H1 (cell line): Measurements from ENCODE around the gene POLN. TPM values are rescaled to one million over a fixed set of nuclear protein-coding genes. Genes with fewer than 3 reads are reported as not detected.
A peak's percentile ranks its signal among the peaks of the same experiment; 100 is the strongest.

Experiments
- CTCF ChIA-PET: fragments of 300-600 bp; sonication (Branson Sonifier 250); formaldehyde crosslinking; loops from one replicate; lab custom pipeline; 2021; ENCODE audit not compliant: partially characterized antibody; lab: Charles Lee
- POLR2A ChIA-PET: fragments of 300-600 bp; sonication (Branson Sonifier 250); formaldehyde crosslinking; loops from one replicate; lab custom pipeline; 2021; ENCODE audit warnings: inconsistent platforms; ENCODE audit not compliant: partially characterized antibody; lab: Charles Lee
- DNase-seq, 2 experiments: peaks; one replicate each; pipeline versions ENCODE4 v3.0.0 to v3.0.0-alpha.2; 2010 to 2022; ENCODE audit warnings: low spot score in 2 of 2, low read depth in 1 of 2, mixed read lengths in 1 of 2
- FAIRE-seq: peaks from 2 replicates; lab custom pipeline; 2011; peaks lifted over from hg19 to GRCh38; lab: Jason Lieb, UNC
- H2AFZ ChIP-seq: 2 replicates; pipeline ENCODE4 v1.8.1; 2012; ENCODE audit warnings: low read length, inconsistent platforms
- H2AK5ac ChIP-seq: 2 replicates; pipeline ENCODE4 v1.6.1; 2013; ENCODE audit warnings: low read depth, low read length
- H2BK120ac ChIP-seq: replicated peaks from 2 replicates; pipeline ENCODE3; 2013; ENCODE audit warnings: low read depth, low read length, inconsistent platforms
- H2BK12ac ChIP-seq: 2 replicates; pipeline ENCODE4 v1.6.1; 2013; ENCODE audit warnings: low read depth, low read length
- H2BK15ac ChIP-seq: 2 replicates; pipeline ENCODE4 v1.6.1; 2013; ENCODE audit warnings: low read length
- H2BK20ac ChIP-seq: 2 replicates; pipeline ENCODE4 v1.6.1; 2013; ENCODE audit warnings: low read length
- H2BK5ac ChIP-seq: 2 replicates; pipeline ENCODE4 v1.6.1; 2013; ENCODE audit warnings: low read depth, low read length
- H3K14ac ChIP-seq: 2 replicates; pipeline ENCODE4 v1.6.1; 2013; ENCODE audit warnings: inconsistent platforms; ENCODE audit not compliant: insufficient read length
- H3K18ac ChIP-seq: 2 replicates; pipeline ENCODE4 v1.6.1; 2013; ENCODE audit warnings: low read length; ENCODE audit errors: extremely low read depth
- H3K23ac ChIP-seq: 2 replicates; pipeline ENCODE4 v1.6.1; 2013; ENCODE audit warnings: inconsistent platforms; ENCODE audit not compliant: insufficient read length
- H3K23me2 ChIP-seq: 2 replicates; pipeline ENCODE4 v1.6.1; 2013; ENCODE audit warnings: low read depth, low read length
- H3K27ac ChIP-seq: 2 replicates; pipeline ENCODE4 v1.6.1; 2011; ENCODE audit warnings: low read depth, low read length, inconsistent platforms
- H3K27me3 ChIP-seq, 4 experiments: replicated peaks in 1 of 4; 1 replicate in 1 of 4; 2 replicates in 3 of 4; pipeline versions ENCODE4 v1.6.1 to v1.8.1; 2011 to 2013; ENCODE audit warnings: low read length in 3 of 4, mild to moderate bottlenecking in 3 of 4, inconsistent platforms in 2 of 4, mixed read lengths in 2 of 4, moderate library complexity in 1 of 4; ENCODE audit not compliant: control insufficient read depth in 3 of 4, insufficient read depth in 3 of 4; ENCODE audit errors: extremely low read depth in 1 of 4
- H3K36me3 ChIP-seq, 4 experiments: 2 replicates each; pipeline versions ENCODE4 v1.6.1 to v1.8.1; 2011 to 2013; ENCODE audit warnings: mild to moderate bottlenecking in 4 of 4, low read length in 3 of 4, moderate library complexity in 2 of 4, control low read depth in 1 of 4, inconsistent platforms in 1 of 4; ENCODE audit not compliant: insufficient read depth in 4 of 4, control insufficient read depth in 2 of 4
- H3K4ac ChIP-seq: replicated peaks from 2 replicates; pipeline ENCODE3; 2013; ENCODE audit warnings: low read length, low read depth, mixed read lengths, inconsistent platforms; ENCODE audit not compliant: insufficient read length
- H3K4me1 ChIP-seq, 4 experiments: replicated peaks in 1 of 4; 1 replicate in 1 of 4; 2 replicates in 3 of 4; pipeline versions ENCODE4 v1.6.1 to v1.8.1; 2011 to 2013; ENCODE audit warnings: low read length in 3 of 4, inconsistent platforms in 2 of 4, mixed read lengths in 1 of 4; ENCODE audit not compliant: insufficient read depth in 4 of 4, control insufficient read depth in 3 of 4
- H3K4me2 ChIP-seq, 2 experiments: 2 replicates each; pipeline versions ENCODE4 v1.6.1 to v1.8.1; 2011 to 2013; ENCODE audit warnings: low read depth in 2 of 2, low read length in 2 of 2, control low read depth in 1 of 2, inconsistent platforms in 1 of 2, mild to moderate bottlenecking in 1 of 2; ENCODE audit not compliant: insufficient read depth in 1 of 2
- H3K4me3 ChIP-seq, 4 experiments: fragments of 200-600, 300-600 bp in 1 of 4; sonication (generic), shearing (Covaris generic), sonication (Bioruptor Twin) in 1 of 4; 2 replicates each; pipeline versions ENCODE4 v1.5.1 to v1.8.1; 2011 to 2016; ENCODE audit warnings: low read length in 4 of 4, low read depth in 3 of 4, control low read depth in 2 of 4, inconsistent platforms in 2 of 4, mild to moderate bottlenecking in 2 of 4, mixed read lengths in 1 of 4, moderate library complexity in 1 of 4; ENCODE audit not compliant: insufficient read depth in 2 of 4; ENCODE audit errors: extremely low read depth in 1 of 4
- H3K56ac ChIP-seq: replicated peaks from 2 replicates; pipeline ENCODE3; 2013; ENCODE audit warnings: low read depth, mild to moderate bottlenecking, mixed read lengths, low read length, inconsistent platforms; ENCODE audit not compliant: insufficient read length
- H3K79me1 ChIP-seq: 2 replicates; pipeline ENCODE4 v1.6.1; 2013; ENCODE audit warnings: low read depth, low read length, control low read depth
- H3K79me2 ChIP-seq, 2 experiments: 2 replicates each; pipeline versions ENCODE4 v1.6.1 to v1.8.1; 2012 to 2013; ENCODE audit warnings: low read length in 2 of 2, mild to moderate bottlenecking in 2 of 2, inconsistent platforms in 1 of 2; ENCODE audit not compliant: insufficient read depth in 2 of 2, control insufficient read depth in 1 of 2
- H3K9ac ChIP-seq, 4 experiments: replicated peaks in 1 of 4; 1 replicate in 1 of 4; 2 replicates in 3 of 4; pipeline versions ENCODE4 v1.6.1 to v1.8.1; 2011 to 2013; ENCODE audit warnings: low read depth in 3 of 4, low read length in 3 of 4, control low read depth in 2 of 4, mild to moderate bottlenecking in 2 of 4, moderate library complexity in 2 of 4, inconsistent platforms in 1 of 4; ENCODE audit errors: extremely low read depth in 1 of 4
- H3K9me3 ChIP-seq, 2 experiments: 2 replicates each; pipeline versions ENCODE4 v1.6.1 to v1.8.1; 2012 to 2013; ENCODE audit warnings: mild to moderate bottlenecking in 2 of 2, moderate library complexity in 2 of 2, control low read depth in 1 of 2, inconsistent platforms in 1 of 2, low read depth in 1 of 2, low read length in 1 of 2, mixed read lengths in 1 of 2; ENCODE audit not compliant: insufficient read depth in 2 of 2
- H4K20me1 ChIP-seq, 2 experiments: replicated peaks in 1 of 2; 2 replicates each; pipeline versions ENCODE3 to v1.8.1; 2011 to 2013; ENCODE audit warnings: inconsistent platforms in 2 of 2, low read length in 2 of 2, mild to moderate bottlenecking in 1 of 2; ENCODE audit not compliant: insufficient read depth in 2 of 2, control insufficient read depth in 1 of 2
- H4K5ac ChIP-seq: 2 replicates; pipeline ENCODE4 v1.6.1; 2013; ENCODE audit warnings: low read length, low read depth, mixed read lengths, inconsistent platforms; ENCODE audit not compliant: insufficient read length
- H4K8ac ChIP-seq: 2 replicates; pipeline ENCODE4 v1.8.0; 2013; ENCODE audit warnings: mild to moderate bottlenecking, moderate library complexity, low read length, inconsistent platforms; ENCODE audit not compliant: insufficient read depth; ENCODE audit errors: extremely low read depth
- H4K91ac ChIP-seq: replicated peaks from 2 replicates; pipeline ENCODE3; 2013; ENCODE audit warnings: low read length, mixed read lengths, inconsistent platforms; ENCODE audit not compliant: insufficient read length
- CTBP2 ChIP-seq: IDR thresholded peaks from 2 replicates; pipeline ENCODE4 v1.7.0; 2011; ENCODE audit warnings: borderline replicate concordance, mild to moderate bottlenecking, moderate library complexity, mixed read lengths, low read length; ENCODE audit not compliant: insufficient read depth, insufficient read length
- CTCF ChIP-seq, 3 experiments: IDR thresholded peaks; 1 replicate in 2 of 3; 2 replicates in 1 of 3; pipeline versions ENCODE4 v1.5.1 to v1.6.1; 2011; ENCODE audit warnings: low read length in 3 of 3, mild to moderate bottlenecking in 3 of 3, inconsistent platforms in 2 of 3, low read depth in 1 of 3, moderate library complexity in 1 of 3; ENCODE audit not compliant: insufficient read depth in 1 of 3; ENCODE audit errors: control extremely low read depth in 1 of 3
- E2F6 ChIP-seq: IDR thresholded peaks from 2 replicates; pipeline ENCODE4 v1.6.1; 2012; ENCODE audit warnings: inconsistent platforms
- HDAC2 ChIP-seq, 2 experiments: fragments of 300-600 bp in 1 of 2; sonication (generic) in 1 of 2; IDR thresholded peaks; 2 replicates each; pipeline ENCODE4 v1.6.1; 2011 to 2012; ENCODE audit warnings: low read depth in 2 of 2, low read length in 2 of 2, mild to moderate bottlenecking in 2 of 2, moderate library complexity in 2 of 2, borderline replicate concordance in 1 of 2, inconsistent platforms in 1 of 2
- RBBP5 ChIP-seq: IDR thresholded peaks from 2 replicates; pipeline ENCODE4 v1.7.1; 2012; ENCODE audit warnings: low read depth, mild to moderate bottlenecking, inconsistent platforms, low read length, moderate library complexity, borderline replicate concordance
- RXRA ChIP-seq: IDR thresholded peaks from 2 replicates; pipeline ENCODE4 v1.6.1; 2011; ENCODE audit warnings: low read depth, mild to moderate bottlenecking, low read length, moderate library complexity; ENCODE audit not compliant: insufficient read depth
- SRF ChIP-seq: IDR thresholded peaks from 2 replicates; pipeline ENCODE4 v1.6.1; 2011; ENCODE audit warnings: mild to moderate bottlenecking, low read depth, low read length, moderate library complexity
- WGBS, 2 experiments: shearing (Covaris generic) in 1 of 2; methylation state at CpG; one replicate each; pipeline versions ENCODE4 v1.1.6 to v1.1.7; 2013 to 2015; ENCODE audit warnings: low lambda C conversion rate in 2 of 2, mixed read lengths in 2 of 2, inconsistent platforms in 1 of 2, low coverage in 1 of 2, missing lambda C conversion rate in 1 of 2; ENCODE audit not compliant: insufficient replicate concordance in 2 of 2, insufficient coverage in 1 of 2, insufficient read length in 1 of 2; ENCODE audit errors: extremely low coverage in 1 of 2, missing lambda C conversion rate in 1 of 2; 5-methylcytosine and 5-hydroxymethylcytosine counted together
- polyA plus RNA-seq, 7 experiments: library from polyadenylated mRNA; depleted of rRNA in 3 of 7; stranded (reverse) in 5 of 7; unstranded in 2 of 7; fragments of >200 nt in 5 of 7; fragments of 200-250 nt in 2 of 7; gene quantifications; 1 replicate in 5 of 7; 2 replicates in 1 of 7; 4 replicates in 1 of 7; pipeline versions ENCODE4 v1.2.1 to v1.2.3, GENCODE V29; 2011 to 2013; ENCODE audit warnings: missing spikeins in 2 of 7, mixed read lengths in 2 of 7
- total RNA-seq: library from RNA; stranded (reverse); fragmentation: NEBNext Ultra II Directional; extraction: Animal tissue kit (Norgen Biotek cat#: 25700); gene quantifications from 2 replicates; pipeline ENCODE4 v1.2.1, GENCODE V29; 2021

The POLN gene
- total and polyA plus RNA-seq, 2 of the 8 experiments (the other 6 are each of a cell fraction or from before 2014, with no cell fraction given) = 0.98 to 1.5 TPM

- Histone ChIP-seq H2BK12ac (no peak within 1 kb of the TSS), H3K4me3 (peak within 1 kb of the TSS; percentile 32 to 65 (median 36)), H3K4me2 (peak within 1 kb of the TSS; percentile 72 to 85), H3K23ac (no peak within 1 kb of the TSS), H2BK120ac (no peak within 1 kb of the TSS), H4K8ac (peak within 1 kb of the TSS; percentile 68; the same call in 1 of the 2 replicates), H4K5ac (no peak within 1 kb of the TSS), H3K18ac (no peak within 1 kb of the TSS; the same call in 1 of the 2 replicates), H2AK5ac (no peak within 1 kb of the TSS), H3K4ac (no peak within 1 kb of the TSS), H3K79me2 (no peaks in the 10 kb centered on the region), H3K9me3 (no peaks in the 10 kb centered on the region), H3K79me1 (no peaks in the 10 kb centered on the region), H2BK15ac (no peak within 1 kb of the TSS), H2BK20ac (no peak within 1 kb of the TSS), H4K20me1 (peaks cover 5 to 15% of the 10 kb centered on the region in 2 experiments), H3K9ac (peak within 1 kb of the TSS in 2 of 4 experiments; percentile 22 to 53; a peak in 1 of 7 replicates), H3K27ac (no peak within 1 kb of the TSS), H3K27me3 (peaks cover 22 to 49% (median 38%) of the 10 kb centered on the region in 4 experiments), H3K36me3 (peaks cover 0 to under 1% (median 0%) of the 10 kb centered on the region in 4 experiments; a peak in 1 of 8 replicates), H3K23me2 (peaks cover 13% of the 10 kb centered on the region; the same call in 1 of the 2 replicates), H3K4me1 (peaks cover 0 to 5% (median 4%) of the 10 kb centered on the region in 4 experiments; a peak in 5 of 7 replicates), H2BK5ac (no peak within 1 kb of the TSS), H3K56ac (no peak within 1 kb of the TSS), H2AFZ (no peak within 1 kb of the TSS; the same call in 1 of the 2 replicates), H4K91ac (no peak within 1 kb of the TSS), H3K14ac (no peak within 1 kb of the TSS)
- DNase-seq (no peak), FAIRE-seq (no peak)
- ChIA-PET POLR2A (interaction anchor here (1.2 to 1.6 kb wide), 4 partner anchors 8 to 263 kb away, joined by 3 to 4 read pairs (median 4); a partner anchor contains a TSS), CTCF (interaction anchor here (3.0 kb wide), 1 partner anchor 14 kb away, joined by 10 read pairs; no protein-coding TSS in a partner anchor)
- WGBS, 2 experiments = 0% methylated on average over 6 of the region's 119 CpGs; no CpG with 5 or more reads in 1 of the 2 experiments
- TF ChIP-seq RXRA (no peak), HDAC2 (IDR thresholded peaks at IDR 0.05; ENCODE audit: borderline replicate concordance in 1 of 2, low read depth in 2 of 2, low read length in 2 of 2) (no peak), SRF (no peak), RBBP5 (no peak), CTBP2 (no peak), E2F6 (0 out of 2 replicates have a peak, but pooled peaks have one; percentile 17), CTCF (IDR thresholded peaks at IDR 0.05; ENCODE audit: control extremely low read depth in 1 of 3, insufficient read depth in 1 of 3, low read depth in 1 of 3, low read length in 3 of 3) (no peak)
Observed at GRCh38 chr4:2059046-2059725, 182.7 kb downstream of the POLN start, which contains the start of gene NAT8L. NAT8L (plus strand) TSS chr4:2059327; CDS start chr4:2059512, 185 bp downstream.
